Inflammatory macrophage (primary cell): ENCODE measurements around the gene FLNA.
"Not testable (repeated sequence)": the region's sequence is repeated elsewhere in the genome, so short reads cannot be mapped to it uniquely, and the experiment has no call there.

Experiments used
- DNase-seq, 2 donors: peaks; one replicate each; pipeline ENCODE4 v3.0.0-alpha.2; 2020 to 2022

Gene FLNA

DNA sequence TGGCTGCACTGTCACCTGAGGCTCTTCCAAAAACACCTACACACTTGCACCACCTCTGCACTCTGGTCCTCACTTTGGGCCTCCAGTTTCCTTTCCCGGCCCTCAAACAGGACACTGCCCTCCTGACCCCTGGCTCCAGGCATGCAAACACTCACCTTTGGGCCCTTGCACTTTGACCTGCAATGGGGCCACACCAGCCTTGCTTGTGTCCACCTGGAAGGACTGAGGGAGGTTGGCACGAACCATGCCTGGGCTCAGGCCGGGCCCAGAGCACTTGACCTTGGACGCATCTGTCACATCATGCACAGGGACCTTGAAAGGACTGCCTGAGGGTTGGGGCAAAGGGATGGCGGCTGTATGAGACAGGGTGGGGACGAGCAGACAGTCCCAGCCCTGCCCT lies 15.6 kb downstream of the FLNA start:
- DNase-seq: no peak

- no peak for DNase-seq
Observed at GRCh38 chrX:154358011-154358410, 16.4 kb downstream of the FLNA start.

GRCh38 chrX:154357205-154357604 lies 17.2 kb downstream of the FLNA start:
- DNase-seq: no peak

GRCh38 chrX:154356596-154356995 lies 17.8 kb downstream of the FLNA start:
- no peak for DNase-seq

DNA sequence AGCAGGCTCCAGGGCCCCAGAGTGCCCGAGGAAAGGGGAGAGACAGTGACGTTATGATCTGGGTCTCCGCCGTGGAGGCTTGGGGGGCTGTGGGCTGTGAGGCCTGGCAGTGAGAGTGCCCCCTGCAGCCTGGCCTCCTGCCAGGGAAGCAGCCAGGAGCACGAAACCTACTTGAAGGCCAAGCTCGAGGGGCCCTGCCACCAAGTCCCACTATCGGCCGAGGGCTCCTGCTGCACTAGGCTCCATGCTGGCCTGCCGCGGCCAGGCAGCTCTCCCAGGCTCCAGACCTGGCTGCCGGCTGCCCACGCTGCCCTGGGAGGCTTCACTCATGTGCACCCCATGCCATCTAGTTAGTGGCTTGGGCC lies 18.7 kb downstream of the FLNA start:
- no peak for DNase-seq

GRCh38 chrX:154355094-154355775 lies 19.2 kb downstream of the FLNA start:
- no peak for DNase-seq

DNA sequence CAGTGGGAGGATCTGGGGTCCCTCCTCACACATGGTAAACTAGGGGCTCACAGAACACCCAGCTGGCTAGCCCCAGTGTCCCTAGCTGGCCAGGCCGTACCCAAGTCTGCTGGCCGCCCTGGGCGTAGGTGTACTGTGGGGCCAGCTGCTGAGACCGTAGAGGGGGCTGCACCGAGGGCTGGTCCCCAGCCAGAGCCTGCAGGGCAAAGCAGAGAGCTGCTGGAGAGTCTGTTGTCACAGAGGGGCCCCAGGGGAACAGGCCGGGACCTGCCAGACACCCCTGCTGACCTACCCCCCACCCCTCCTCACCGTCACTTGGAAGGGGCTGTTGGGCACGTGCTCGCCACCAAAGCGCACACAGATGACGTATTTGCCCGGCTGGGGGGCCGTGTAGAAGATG lies 19.9 kb downstream of the FLNA start:
- DNase-seq: no peak

DNA sequence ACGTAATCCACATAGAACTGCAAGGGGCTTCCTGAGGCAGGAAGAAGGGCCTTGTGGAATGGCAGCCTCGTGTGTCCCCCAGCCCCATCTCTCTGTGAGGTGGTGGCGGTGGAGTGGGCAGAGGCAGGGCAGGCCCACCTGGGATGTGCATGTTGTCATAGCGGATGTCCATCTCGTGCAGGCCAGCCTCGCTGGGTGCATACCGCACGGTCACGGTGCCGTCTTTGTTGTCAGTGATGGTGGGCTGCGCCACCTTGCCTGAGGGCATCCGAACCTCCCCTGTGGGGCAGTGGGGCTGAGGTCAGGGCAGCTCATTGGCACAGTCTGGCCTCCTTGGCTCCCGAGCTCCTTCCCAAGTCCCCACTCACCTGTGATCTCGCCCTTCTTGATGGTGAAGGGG lies 20.4 kb downstream of the FLNA start:
- DNase-seq: no peak

DNA sequence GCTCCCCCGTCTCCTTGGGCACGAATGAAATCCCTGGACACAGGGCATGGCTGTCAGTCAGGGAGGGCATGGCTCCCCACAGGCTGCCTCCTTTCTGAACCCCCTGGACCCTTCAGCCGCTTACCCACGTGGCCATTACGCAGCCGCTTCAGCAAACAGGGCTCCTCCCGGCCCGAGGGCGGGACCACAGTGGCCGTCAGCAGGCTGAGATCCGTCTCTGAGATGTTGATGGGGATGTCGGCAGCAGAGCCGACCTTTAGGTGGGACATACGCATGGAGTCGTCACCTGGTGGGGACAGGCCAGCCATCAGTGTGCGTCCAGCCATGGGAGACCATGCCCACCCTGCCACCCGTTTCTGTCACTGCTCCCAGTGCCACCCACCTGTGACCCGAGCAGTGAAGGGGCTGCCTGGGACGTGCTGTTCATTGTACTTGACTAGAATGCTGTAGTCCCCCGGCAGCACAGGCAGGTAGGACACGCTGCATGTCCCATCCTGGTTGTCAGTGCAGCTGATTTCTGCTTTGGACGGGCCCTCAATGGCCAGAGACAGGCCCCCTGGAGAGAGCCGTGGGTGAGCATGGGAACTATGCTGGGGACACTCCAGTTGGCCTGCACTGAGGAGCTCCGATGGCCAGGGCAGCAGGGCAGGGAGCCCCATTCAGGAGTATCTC lies 21.1 kb downstream of the FLNA start:
- no peak for DNase-seq

DNA sequence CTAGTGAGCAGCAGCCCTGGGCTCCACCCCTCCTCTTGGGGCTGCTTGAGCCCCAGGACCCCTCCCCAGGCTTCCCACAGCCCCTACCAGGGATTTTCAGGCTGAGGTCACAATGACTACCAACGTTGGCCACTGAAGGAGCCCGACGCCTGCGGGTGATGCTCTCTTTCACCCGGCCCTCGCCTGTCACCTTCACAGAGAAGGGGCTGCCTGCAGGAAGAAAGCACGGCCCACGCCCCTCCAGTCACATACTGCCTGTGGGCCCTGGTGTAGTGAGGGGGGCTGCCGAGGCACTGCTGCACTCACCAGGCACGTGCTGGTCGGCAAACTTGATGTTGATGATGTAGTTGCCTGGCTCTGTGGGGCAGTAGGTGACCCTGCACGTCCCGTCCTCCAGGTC lies 22.0 kb downstream of the FLNA start:
- no peak for DNase-seq

DNA sequence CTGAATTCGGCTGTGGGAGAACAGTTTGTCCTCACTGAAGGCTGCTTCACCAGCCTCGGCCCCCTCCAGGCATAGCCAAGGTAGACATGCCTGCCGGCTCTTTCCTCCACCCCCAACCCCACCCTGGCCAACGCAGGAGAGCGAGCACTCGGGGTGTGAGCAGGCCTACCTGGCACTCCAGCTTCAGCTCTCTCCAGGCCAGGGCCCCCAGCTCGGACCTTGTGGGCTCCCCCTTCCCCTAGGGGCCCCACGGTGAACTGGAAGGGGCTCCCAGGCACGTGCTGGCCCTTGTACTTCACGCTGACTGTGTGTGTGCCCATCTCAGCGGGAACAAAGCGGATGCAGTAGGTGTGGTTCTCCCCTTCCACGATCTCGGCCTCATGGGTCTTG lies 22.4 kb downstream of the FLNA start:
- no peak for DNase-seq

DNA sequence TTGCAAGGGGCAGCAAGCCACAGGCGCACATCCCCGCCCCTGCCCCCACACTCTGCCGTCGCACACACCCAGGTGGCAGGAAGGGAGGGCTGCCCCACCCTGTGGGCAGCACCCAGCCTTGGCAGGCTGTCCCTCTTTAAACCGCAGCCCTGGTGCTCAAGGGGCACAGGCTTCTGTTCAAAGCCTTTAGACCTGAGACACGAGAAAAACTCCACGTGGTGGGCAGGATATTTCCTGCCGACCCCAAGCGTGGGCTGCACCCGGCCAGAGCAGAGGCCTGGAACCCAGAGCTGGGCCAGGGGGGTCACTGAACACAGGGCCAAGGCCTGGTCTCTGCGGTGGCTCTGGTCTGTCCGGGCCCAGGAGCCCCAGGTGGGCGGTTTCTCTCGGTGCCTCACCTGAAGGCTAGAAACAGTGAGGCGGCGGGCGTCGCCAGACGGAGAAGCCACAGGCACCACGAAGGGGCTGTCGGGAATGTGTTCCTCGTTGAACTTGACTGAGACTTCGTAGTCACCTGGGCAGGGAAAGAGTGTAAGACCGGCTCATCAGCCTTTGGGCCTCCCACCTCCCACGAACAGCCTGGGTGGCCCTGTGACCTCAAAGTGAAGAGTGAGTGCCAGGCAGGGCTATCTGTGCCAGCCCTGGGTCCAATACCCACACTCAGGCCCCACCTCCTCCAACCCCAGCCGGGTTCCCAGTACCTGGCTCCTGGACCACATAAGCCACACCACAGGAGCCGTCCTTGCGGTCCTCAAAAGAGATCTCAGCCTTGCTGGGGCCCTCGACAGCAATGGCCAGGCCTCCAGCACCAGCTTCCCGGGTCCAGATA lies 23.0 kb downstream of the FLNA start:
- no peak for DNase-seq

DNA sequence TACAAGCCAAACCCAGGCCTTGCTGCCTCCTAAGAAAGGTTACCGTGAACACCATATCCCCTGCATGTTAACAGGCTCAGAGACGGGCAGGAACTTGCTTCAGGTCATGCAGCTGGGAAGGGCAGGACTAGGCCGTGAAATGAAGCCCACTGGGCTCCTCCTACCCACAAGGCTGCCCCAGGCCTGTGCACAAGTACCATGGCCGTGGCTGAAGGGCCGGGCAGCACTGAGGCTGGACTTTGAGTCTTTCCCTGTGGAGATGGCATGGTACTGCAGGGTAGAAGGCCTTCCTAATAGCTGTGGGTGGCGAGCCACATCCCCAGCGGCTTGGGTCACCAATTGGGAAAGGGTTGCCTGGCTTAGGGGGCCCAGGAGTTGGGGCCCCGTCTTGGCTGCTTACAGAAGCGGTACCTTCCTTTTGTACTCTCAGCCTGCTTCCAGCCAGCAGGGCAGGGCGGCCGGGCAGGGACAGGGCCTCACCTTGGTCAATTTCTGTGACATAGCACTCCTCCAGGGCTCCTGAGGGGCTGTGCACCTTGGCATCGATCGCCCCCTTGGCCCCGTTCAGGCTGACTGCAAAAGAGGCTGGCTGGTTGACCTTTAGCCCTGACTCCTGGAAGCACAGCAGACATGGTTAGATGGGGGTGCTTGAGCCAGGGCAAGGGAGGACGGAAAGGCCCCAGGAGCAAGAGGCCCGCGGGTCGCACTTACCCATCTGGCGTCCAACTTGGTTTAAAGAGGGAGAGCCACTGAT lies 23.8 kb downstream of the FLNA start:
- no peak for DNase-seq

GRCh38 chrX:154349979-154350378 lies 24.5 kb downstream of the FLNA start:
- no peak for DNase-seq

DNA sequence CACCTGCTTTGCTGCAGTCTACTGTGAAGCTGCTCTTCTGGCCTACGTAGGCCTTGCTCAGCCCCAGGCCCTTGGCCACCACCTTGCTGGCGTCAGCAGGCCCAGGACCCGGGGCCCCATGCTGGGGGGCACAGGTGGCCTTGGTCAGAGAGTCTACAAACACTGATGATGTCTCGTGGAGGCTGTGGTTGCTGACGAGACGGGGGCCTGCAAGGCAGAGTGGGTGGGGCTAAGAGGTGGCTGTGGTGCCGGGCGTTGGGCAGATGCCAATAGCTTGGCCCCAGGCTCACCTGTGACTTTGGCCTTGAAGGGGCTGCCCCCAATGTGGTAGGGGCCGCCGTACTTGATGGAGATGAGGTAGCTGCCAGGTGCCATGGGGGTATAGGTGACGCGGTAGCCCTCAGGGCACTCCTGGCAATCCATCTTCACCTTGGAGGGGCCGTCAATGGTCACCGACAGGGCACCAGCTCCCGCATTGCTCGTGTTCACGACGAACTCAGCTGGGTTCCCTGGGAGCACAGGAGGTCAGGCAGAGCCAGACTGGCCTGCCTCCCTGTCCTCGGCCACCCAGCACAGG lies 25.0 kb downstream of the FLNA start:
- DNase-seq: no peak

- DNase-seq: no peak
Observed at GRCh38 chrX:154348646-154349358, 25.6 kb downstream of the FLNA start.

- DNase-seq: no peak
Observed at GRCh38 chrX:154348114-154348531, 26.3 kb downstream of the FLNA start.

GRCh38 chrX:154343620-154344019 lies 30.8 kb downstream of the FLNA start:
- DNase-seq: not testable (repeated sequence)

- DNase-seq: not testable (repeated sequence)
Observed at GRCh38 chrX:154343063-154343462, 31.4 kb downstream of the FLNA start.

DNA sequence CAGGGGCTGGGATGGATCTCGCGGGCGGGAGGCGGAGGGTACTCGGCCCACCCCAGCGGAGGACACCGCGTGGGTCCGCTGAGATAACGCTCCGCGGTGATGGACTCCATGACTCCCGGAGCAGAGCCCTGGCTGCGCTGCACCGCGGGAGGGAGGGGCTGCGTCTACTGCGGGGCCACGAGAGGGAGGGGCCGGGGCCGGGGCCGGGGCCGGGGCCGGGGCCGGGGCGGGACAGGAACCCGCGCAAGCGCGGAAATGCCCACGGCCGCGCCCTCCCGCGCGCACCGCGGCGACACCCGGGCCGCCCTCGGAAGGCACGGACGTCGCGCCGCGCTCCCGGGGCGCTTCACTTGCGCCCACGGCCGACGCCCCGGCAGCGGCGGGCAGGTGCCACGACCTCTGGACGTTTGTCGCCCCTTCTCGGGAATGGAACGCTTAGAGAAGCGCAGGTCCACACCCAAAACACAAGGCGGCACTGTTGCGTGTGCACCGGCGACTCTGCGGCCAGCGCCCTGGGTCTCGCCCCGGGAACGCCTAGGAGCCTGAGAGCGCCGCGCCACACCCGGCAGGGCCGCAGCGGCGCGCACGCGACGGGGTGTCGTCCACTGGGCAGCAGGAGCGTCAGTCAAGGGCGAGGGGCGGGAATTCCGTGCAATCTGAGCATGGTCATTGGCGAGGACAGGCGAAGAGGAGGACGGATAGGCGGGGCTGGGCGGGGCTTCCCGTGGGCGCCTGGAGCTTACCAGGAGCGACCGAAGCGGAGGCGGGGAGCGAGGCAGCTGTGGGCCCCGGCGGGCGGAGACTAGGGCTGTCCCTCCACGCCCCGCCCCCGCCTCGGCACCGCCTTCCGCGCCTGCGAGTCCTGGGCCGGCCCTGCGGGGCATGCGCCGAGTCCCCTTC lies 32.8 kb downstream of the FLNA start:
- not testable (repeated sequence) for DNase-seq

DNA sequence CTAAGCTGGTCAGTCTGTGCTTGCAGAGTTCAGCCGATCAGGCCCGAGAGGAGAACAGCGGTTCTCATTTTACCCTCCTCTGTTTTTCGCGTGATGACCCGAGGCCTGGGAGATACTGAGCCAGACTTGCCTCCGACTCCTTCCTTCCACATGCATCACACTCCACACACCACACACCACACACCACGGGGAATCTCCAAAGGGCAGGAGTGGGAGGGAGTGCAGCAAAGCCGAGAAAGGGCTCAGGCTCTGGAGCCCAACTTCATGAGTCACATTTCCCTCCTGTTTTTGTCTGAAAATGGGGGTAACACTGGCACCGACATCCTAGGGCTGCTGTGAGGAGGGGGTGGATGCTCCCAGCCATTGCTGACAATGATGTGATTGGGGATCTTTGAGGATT lies 39.9 kb downstream of the FLNA start:
- DNase-seq: peak in 1 of 2 donors; percentile 40
